GM12891 (cell line): Measurements from ENCODE around the gene S100A2.

Source experiments
- PAX5 ChIP-seq: IDR thresholded peaks from 2 replicates; pipeline ENCODE4 v1.6.1; 2011; ENCODE audit warnings: low read length, moderate library complexity, mild to moderate bottlenecking; ENCODE audit not compliant: insufficient read depth, severe bottlenecking
- POLR2A ChIP-seq: IDR thresholded peaks from 2 replicates; pipeline ENCODE4 v1.6.1; 2011; ENCODE audit warnings: low read depth, low read length, control low read depth
- POLR2AphosphoS5 ChIP-seq: IDR thresholded peaks from 2 replicates; pipeline ENCODE4 v1.6.1; 2011; ENCODE audit warnings: low read depth, low read length, control low read depth
- POU2F2 ChIP-seq: IDR thresholded peaks from 2 replicates; pipeline ENCODE4 v1.6.1; 2011; ENCODE audit warnings: low read depth, mild to moderate bottlenecking, control low read depth, low read length, moderate library complexity
- TAF1 ChIP-seq: IDR thresholded peaks from 2 replicates; pipeline ENCODE4 v1.6.1; 2011; ENCODE audit warnings: low read depth, low read length, control low read depth

- TF ChIP-seq POLR2A (no peak), POLR2AphosphoS5 (no peak), TAF1 (no peak), POU2F2 (no peak), PAX5 (no peak)
These were observed 12.0 kb upstream of the S100A2 start for GRCh38 chr1:153577624-153578051.
